ENCODE results near the gene IQCF2.
"Not testable (repeated sequence)": the region's sequence is repeated elsewhere in the genome, so short reads cannot be mapped to it uniquely, and the experiment has no call there.

IQCF2 gene

GRCh38 chr3:51860703-51861665 is at the start of gene IQCF2:
Gene IQCF2 (plus strand): TSS chr3:51861615. CDS start chr3:51861667, 52 bp downstream.
- no peak for DNase-seq

- DNase-seq: no peak
Observed at GRCh38 chr3:51813539-51813938, 47.9 kb upstream of the IQCF2 start.

- no peak for DNase-seq
Observed at GRCh38 chr3:51814034-51814433, 47.4 kb upstream of the IQCF2 start.

- DNase-seq: no peak
Observed at GRCh38 chr3:51815614-51816013, 45.8 kb upstream of the IQCF2 start.

DNA sequence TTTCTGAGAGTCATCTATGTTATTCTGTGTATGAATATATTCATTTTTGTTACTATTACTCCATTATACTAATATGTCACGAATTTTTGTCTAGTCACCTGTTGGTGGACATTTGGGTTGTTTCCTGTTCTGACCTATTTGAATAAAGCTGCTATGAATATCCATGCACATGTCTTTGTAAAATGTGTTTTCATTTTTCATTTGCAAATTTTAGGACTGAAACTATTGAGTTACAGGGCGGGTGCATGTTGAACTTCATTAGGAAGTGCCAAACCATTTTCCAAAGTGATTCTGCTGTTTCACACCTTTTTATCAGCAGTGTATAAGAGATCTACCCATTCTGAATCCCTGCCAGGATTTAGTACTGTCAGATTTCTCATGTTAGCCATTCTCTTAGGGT is 44.7 kb upstream of the IQCF2 start:
- DNase-seq: no peak

- no peak for DNase-seq
Observed at GRCh38 chr3:51817375-51817774, 44.0 kb upstream of the IQCF2 start.

DNA sequence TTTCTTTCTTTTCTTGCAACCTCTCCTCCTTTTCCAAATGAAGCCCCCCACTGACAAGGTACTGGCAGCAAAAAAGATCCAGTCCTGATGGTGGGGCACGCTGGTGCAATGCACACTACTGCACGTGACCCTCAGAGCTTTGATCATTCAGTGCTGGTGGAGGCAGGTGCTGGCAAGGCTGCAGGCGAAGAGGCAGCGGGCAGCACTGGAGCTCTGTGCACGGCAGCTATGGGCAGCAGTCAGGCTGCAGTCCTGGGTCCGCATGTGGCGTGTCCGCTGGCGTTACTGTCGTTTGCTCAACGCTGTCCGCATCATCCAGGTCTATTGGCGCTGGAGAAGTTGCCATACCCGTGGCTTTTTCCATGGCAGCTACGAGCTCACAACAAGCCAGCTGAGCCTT is 42.3 kb upstream of the IQCF2 start:
- DNase-seq: no peak

DNA sequence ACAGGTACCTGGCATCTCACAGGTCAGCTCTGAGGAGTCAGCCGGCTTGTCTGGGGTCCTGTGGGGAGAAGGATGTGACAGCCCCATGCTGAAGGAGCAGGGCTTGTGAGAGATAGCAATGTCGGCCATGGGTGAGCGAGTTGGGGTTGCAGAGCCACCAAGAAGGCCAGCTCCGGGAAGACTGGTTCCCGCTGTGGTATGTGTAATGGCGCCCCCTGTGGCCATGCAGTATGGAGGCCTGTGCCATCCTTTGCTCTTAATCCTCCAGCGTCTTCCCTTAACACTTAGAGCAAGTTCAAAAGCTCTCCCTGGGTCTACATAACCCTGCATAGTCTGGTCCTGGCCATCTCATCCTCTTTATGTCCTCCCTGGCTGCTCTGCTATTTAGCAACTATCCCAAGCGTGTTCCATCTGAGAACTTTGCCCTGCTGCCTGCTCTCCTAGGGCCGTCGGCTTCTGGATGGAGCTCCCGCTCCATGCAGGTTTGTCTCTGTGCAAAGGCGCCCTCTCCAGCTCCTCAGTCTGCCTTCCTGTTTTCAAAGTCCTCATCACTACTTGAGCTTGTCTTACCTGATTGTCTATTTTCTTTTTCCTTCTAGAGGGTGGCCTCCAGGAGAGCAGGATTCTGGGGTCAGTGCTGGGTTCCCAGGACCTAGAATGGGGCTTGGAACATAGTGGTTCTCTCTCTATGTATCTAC is 41.6 kb upstream of the IQCF2 start:
- no peak for DNase-seq

DNA sequence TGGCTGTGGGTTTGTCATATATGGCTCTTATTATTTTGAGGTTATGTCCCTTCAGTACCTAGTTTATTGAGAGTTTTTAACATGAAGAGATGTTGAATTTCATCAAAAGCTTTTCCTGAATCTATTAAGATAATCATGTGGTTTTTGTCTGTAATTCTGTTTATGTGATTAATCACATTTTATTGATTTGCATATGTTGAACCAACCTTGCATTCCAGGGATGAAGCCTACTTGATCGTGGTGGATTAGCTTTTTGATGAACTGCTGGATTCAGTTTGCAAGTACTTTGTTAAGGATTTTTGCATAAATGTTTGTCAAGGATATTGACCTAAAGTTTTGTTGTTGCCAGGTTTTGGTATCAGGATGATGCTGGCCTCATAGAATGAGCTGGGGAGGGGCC is 33.1 kb upstream of the IQCF2 start:
- DNase-seq: no peak

- no peak for DNase-seq
Observed at GRCh38 chr3:51830345-51830744, 31.1 kb upstream of the IQCF2 start.

DNA sequence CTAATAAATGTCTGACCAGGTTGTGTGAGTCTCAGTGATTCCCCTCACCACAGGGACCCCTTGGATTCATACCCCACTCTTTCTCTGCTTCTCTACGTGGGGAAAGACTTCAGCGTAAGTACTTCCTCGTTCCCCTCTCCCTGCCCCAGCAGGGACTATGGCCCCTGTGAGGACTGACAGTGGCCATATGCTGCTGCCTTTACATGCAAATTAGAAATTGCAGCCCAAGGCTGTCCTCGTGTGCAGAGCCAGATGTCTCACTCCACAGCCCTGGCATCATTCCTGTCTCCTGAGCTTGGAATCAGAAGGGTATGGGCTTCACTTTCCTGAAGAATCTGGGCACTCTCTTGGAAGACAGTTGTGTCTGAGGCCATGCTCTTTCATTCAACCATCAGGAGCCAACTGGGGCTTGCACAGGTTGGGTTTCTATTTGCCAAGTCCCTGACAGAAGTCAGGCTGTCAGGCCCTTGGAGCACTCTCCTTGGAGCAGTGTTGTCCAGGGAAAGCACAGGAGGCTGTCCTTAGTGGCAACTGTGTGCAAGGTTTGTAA is 30.5 kb upstream of the IQCF2 start:
- no peak for DNase-seq

- DNase-seq: no peak
Observed at GRCh38 chr3:51836606-51837005, 24.8 kb upstream of the IQCF2 start.

GRCh38 chr3:51845129-51845528 is 16.3 kb upstream of the IQCF2 start:
- DNase-seq: no peak

- not testable (repeated sequence) for DNase-seq
Observed at GRCh38 chr3:51855411-51855810, 6.0 kb upstream of the IQCF2 start.

GRCh38 chr3:51862886-51863285 is 1.5 kb downstream of the IQCF2 start:
- DNase-seq: no peak

DNA sequence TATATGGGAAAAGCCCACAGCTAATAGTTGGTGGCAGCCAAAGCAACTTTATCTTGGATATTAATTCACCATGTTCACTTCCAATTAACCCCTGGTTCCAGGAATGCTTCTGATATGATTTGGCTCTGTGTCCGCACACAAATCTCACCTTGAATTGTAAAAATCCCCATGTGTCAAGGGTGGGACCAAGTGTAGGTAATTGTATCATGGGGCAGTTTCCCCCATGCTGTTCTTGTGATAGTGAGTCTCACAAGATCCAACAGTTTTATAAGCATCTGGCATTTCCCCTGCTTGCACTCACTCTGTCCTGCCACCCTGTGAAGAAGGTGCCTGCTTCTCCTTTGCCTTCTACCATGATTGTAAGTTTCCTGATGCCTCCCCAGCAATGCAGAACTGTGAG is 7.5 kb downstream of the IQCF2 start:
- not testable (repeated sequence) for DNase-seq

- DNase-seq: no peak
Observed at GRCh38 chr3:51869304-51869703, 7.9 kb downstream of the IQCF2 start.

- DNase-seq: no peak
Observed at GRCh38 chr3:51873253-51873766, 11.9 kb downstream of the IQCF2 start.

GRCh38 chr3:51873876-51874275 is 12.5 kb downstream of the IQCF2 start:
- no peak for DNase-seq

GRCh38 chr3:51874411-51874810 is 13.0 kb downstream of the IQCF2 start:
- no peak for DNase-seq

- DNase-seq: no peak
Observed at GRCh38 chr3:51874889-51875288, 13.5 kb downstream of the IQCF2 start.

DNA sequence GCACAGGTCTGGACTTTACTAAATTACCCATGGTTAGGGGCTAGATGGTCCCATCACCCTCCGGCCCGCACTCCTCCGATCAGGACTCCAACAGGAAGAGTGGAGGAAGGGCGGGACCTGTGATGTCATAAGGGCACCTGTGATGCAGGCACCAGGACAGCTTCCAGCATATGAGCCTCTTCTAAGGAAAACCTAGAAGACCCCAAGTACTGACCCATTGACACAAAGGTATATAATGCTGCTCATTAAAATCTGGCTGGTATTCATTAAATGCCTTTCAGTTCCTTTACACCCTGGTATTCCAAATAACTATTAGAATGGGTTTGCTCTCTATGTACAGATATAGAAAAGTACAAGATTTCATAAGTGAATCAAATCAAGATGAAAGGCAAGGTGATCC is 14.1 kb downstream of the IQCF2 start, which contains the start of gene IQCF5:
Gene IQCF5, minus strand, starts transcription at position 101 of the 400 bp plus-strand sequence. Its CDS starts 70 bp downstream, at position 31.
- DNase-seq: no peak

GRCh38 chr3:51876186-51876585 is 14.8 kb downstream of the IQCF2 start:
- DNase-seq: no peak

Data from activated T-cell treated with anti-CD3 and anti-CD28 coated beads for 4 hours (primary cell).